ENCODE data around the gene TNN.

- TF ChIP-seq CTCF (conservative IDR thresholded peaks at IDR 0.05) (no peak), ZFX (IDR thresholded peaks at IDR 0.05) (no peak)
These were observed 9.9 kb downstream of the TNN start for GRCh38 chr1:175077356-175078030.
